Body of pancreas (tissue), 4 donors: ENCODE measurements around the gene GLI3.

Source experiments
- CTCF ChIP-seq, 7 experiments: fragments of 450-650 bp in 4 of 7; fragments of 200-600 bp in 3 of 7; sonication (generic) in 3 of 7; IDR thresholded peaks; one replicate each; pipeline ENCODE4 v1.5.1; 2016 to 2019; ENCODE audit warnings: antibody characterized with exemption in 7 of 7
- POLR2A ChIP-seq, 3 donors: fragments of 450-650 bp; IDR thresholded peaks; one replicate each; pipeline ENCODE4 v1.6.1; 2016; ENCODE audit warnings: antibody characterized with exemption in 3 of 3, mild to moderate bottlenecking in 2 of 3

DNA sequence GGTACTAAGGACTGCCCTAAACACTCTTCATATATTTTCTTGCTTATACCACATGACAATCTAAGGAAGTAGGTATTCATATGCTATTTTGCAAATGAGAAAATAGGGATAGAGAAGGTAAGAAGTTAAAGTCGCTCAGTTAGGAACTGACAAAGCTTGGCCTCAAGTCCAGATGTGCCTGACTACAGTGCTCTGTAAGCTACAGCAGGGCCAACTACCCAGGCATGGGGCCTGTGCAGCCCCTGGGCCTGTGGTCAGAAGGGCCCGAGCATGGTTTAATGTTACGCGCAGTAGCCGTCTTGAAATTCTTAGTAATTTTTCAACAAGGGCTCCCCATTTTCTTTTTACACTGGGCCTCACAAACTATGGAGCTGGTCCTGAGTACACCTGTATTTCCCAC lies 146.2 kb downstream of the GLI3 start:
- TF ChIP-seq POLR2A (IDR thresholded peaks at IDR 0.05), result no peak
- TF ChIP-seq CTCF (IDR thresholded peaks at IDR 0.05), result no peak
